ENCODE data around the gene CNTN6. TPM values are rescaled to one million over a fixed set of nuclear protein-coding genes. Genes with fewer than 3 reads are reported as not detected.

The CNTN6 gene
- polyA plus RNA-seq, 1 of the 3 experiments (the other 2 are of a cell fraction), result 0.02 TPM

GRCh38 chr3:1092061-1092460, 763 bp upstream of the CNTN6 start:
- TF ChIP-seq GATA2 (CRISPR knock-in tag; IDR thresholded peaks at IDR 0.05), result no peak
- no peak for TF ChIP-seq RCOR1 (IDR thresholded peaks at IDR 0.05; ENCODE audit: low read length)
- TF ChIP-seq RFX5 (IDR thresholded peaks at IDR 0.05; ENCODE audit: low read length), result no peak
- TF ChIP-seq POLR2AphosphoS5 (IDR thresholded peaks at IDR 0.05; ENCODE audit: low read depth, low read length), result no peak
- TF ChIP-seq, protein P1, sequence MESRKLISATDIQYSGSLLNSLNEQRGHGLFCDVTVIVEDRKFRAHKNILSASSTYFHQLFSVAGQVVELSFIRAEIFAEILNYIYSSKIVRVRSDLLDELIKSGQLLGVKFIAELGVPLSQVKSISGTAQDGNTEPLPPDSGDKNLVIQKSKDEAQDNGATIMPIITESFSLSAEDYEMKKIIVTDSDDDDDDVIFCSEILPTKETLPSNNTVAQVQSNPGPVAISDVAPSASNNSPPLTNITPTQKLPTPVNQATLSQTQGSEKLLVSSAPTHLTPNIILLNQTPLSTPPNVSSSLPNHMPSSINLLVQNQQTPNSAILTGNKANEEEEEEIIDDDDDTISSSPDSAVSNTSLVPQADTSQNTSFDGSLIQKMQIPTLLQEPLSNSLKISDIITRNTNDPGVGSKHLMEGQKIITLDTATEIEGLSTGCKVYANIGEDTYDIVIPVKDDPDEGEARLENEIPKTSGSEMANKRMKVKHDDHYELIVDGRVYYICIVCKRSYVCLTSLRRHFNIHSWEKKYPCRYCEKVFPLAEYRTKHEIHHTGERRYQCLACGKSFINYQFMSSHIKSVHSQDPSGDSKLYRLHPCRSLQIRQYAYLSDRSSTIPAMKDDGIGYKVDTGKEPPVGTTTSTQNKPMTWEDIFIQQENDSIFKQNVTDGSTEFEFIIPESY (IDR thresholded peaks at IDR 0.05; ENCODE audit: borderline replicate concordance, low read depth), result no peak
- no peak for TF ChIP-seq JUND (IDR thresholded peaks at IDR 0.05)
- no peak for TF ChIP-seq TAF1 (IDR thresholded peaks at IDR 0.05; ENCODE audit: borderline replicate concordance, low read depth, low read length)
- TF ChIP-seq EZH2phosphoT487 (IDR thresholded peaks at IDR 0.05; ENCODE audit: borderline replicate concordance, low read depth), result no peak
- TF ChIP-seq EP300 (IDR thresholded peaks at IDR 0.05; ENCODE audit: borderline replicate concordance in 1 of 2, low read depth in 1 of 2, low read length in 1 of 2), result no peak
- CTCF ChIA-PET, result interaction anchor here (0.7 kb wide), 1 partner anchor 1745 kb away, joined by 3 read pairs; no protein-coding TSS in a partner anchor
- Histone ChIP-seq H3K27me3 (ENCODE audit: insufficient read depth) (no peaks in the 10 kb centered on the region), H3K4me1 (ENCODE audit: control insufficient read depth in 1 of 2, insufficient read depth in 2 of 2, low read depth in 1 of 2, low read length in 1 of 2) (peaks cover 0 to 3% of the 10 kb centered on the region in 2 experiments; a peak in 2 of 4 replicates), H3K79me2 (ENCODE audit: insufficient read depth) (no peaks in the 10 kb centered on the region), H3K36me3 (replicated peaks in 1 of 2; ENCODE audit: control insufficient read depth in 1 of 2, insufficient read depth in 2 of 2, low read length in 1 of 2) (no peaks in the 10 kb centered on the region), H3K27ac (ENCODE audit: low read depth in 2 of 2, low read length in 1 of 2) (peak overlapping the region in 1 of 2 experiments; percentile 64; a peak in 1 of 4 replicates), H2AFZ (ENCODE audit: low read depth) (no peak overlapping the region), H3K4me2 (no peak overlapping the region), H4K20me1 (ENCODE audit: insufficient read depth) (no peaks in the 10 kb centered on the region), H3K9ac (no peak overlapping the region), H3K9me2 (no peaks in the 10 kb centered on the region), H3K4me3 (ENCODE audit: low read depth in 2 of 2, low read length in 1 of 2) (no peak overlapping the region), H3F3A (replicated peaks; ENCODE audit: insufficient read depth) (peaks cover 3% of the 10 kb centered on the region), H3K9me3 (no peaks in the 10 kb centered on the region)
- POLR2A ChIA-PET, result interaction anchor here (1.2 kb wide), 1 partner anchor 424 kb away, joined by 5 read pairs; no protein-coding TSS in a partner anchor
- DNase-seq, result no peak
- 37% methylated on average over 2 of the region's 2 CpGs for WGBS (ENCODE audit: low lambda C conversion rate)

- no peaks in the 10 kb centered on the region for H4K20me1 ChIP-seq (ENCODE audit: insufficient read depth)
- H3F3A ChIP-seq (replicated peaks; ENCODE audit: insufficient read depth), result no peaks in the 10 kb centered on the region
- ChIA-PET CTCF (interaction anchor here (0.7 to 1.1 kb wide), 2 partner anchors 9 kb away, joined by 3 read pairs; no protein-coding TSS in a partner anchor), POLR2A (interaction anchor here (1.2 kb wide), 1 partner anchor 423 kb away, joined by 5 read pairs; no protein-coding TSS in a partner anchor)
- no peaks in the 10 kb centered on the region for H3K9me2 ChIP-seq
- TF ChIP-seq RAD21 (IDR thresholded peaks at IDR 0.05; ENCODE audit: low read length) (no peak), CHD2 (IDR thresholded peaks at IDR 0.05; ENCODE audit: low read length, partially characterized antibody) (no peak), FOSL2 (IDR thresholded peaks at IDR 0.05; ENCODE audit: borderline replicate concordance, low read depth) (no peak), NFIC (IDR thresholded peaks at IDR 0.05; ENCODE audit: borderline replicate concordance) (no peak), EZH2phosphoT487 (IDR thresholded peaks at IDR 0.05; ENCODE audit: borderline replicate concordance, low read depth) (no peak), PBX3 (IDR thresholded peaks at IDR 0.05) (no peak), USF2 (IDR thresholded peaks at IDR 0.05; ENCODE audit: borderline replicate concordance, low read depth, low read length) (no peak)
- H3K4me3 ChIP-seq (ENCODE audit: low read depth in 2 of 2, low read length in 1 of 2), result peak overlapping the region in 1 of 2 experiments; percentile 21; a peak in 1 of 4 replicates
- H3K4me1 ChIP-seq (ENCODE audit: control insufficient read depth in 1 of 2, insufficient read depth in 2 of 2, low read depth in 1 of 2, low read length in 1 of 2), result peaks cover 0 to 3% of the 10 kb centered on the region in 2 experiments; a peak in 2 of 4 replicates
- WGBS (ENCODE audit: low lambda C conversion rate), result 36% methylated on average over 6 of the region's 6 CpGs
- H3K36me3 ChIP-seq (replicated peaks in 1 of 2; ENCODE audit: control insufficient read depth in 1 of 2, insufficient read depth in 2 of 2, low read length in 1 of 2), result no peaks in the 10 kb centered on the region
- peak overlapping the region in 1 of 2 experiments; percentile 64; a peak in 1 of 4 replicates for H3K27ac ChIP-seq (ENCODE audit: low read depth in 2 of 2, low read length in 1 of 2)
- no peaks in the 10 kb centered on the region for H3K79me2 ChIP-seq (ENCODE audit: insufficient read depth)
- no peak for DNase-seq
- H3K4me2 ChIP-seq, result no peak overlapping the region
- H3K9me3 ChIP-seq, result no peaks in the 10 kb centered on the region
- H2AFZ ChIP-seq (ENCODE audit: low read depth), result no peak overlapping the region
- H3K27me3 ChIP-seq (ENCODE audit: insufficient read depth), result no peaks in the 10 kb centered on the region
- no peak overlapping the region for H3K9ac ChIP-seq
Measured at GRCh38 chr3:1093217-1093616, 393 bp downstream of the CNTN6 start.
